HEK293T (cell line): ENCODE data around the gene CREB1.

Source experiments
- CTCF ChIA-PET: fragments of 350-600 bp; formaldehyde crosslinking; extraction: SDS; loops from one replicate; lab custom pipeline; 2021; ENCODE audit warnings: antibody characterized with exemption, inconsistent platforms; lab: Yijun Ruan, JAX
- POLR2A ChIA-PET: fragments of 350-600 bp; formaldehyde crosslinking; extraction: SDS; loops from one replicate; lab custom pipeline; 2020; ENCODE audit warnings: antibody characterized with exemption, inconsistent platforms; lab: Yijun Ruan, JAX
- DNase-seq: peaks from one replicate; pipeline ENCODE4 v3.0.0; 2012; ENCODE audit warnings: mixed read lengths; ENCODE audit errors: extremely low spot score
- ARNT ChIP-seq: fragments of 450-650 bp; IDR thresholded peaks from 2 replicates; pipeline ENCODE4 v1.6.1; 2017; ENCODE audit warnings: mild to moderate bottlenecking
- BHLHE40 ChIP-seq: fragments of 450-650 bp; IDR thresholded peaks from 2 replicates; pipeline ENCODE4 v1.6.1; 2016; ENCODE audit warnings: mild to moderate bottlenecking, moderate library complexity, borderline replicate concordance
- CTBP1 ChIP-seq: fragments of 450-650 bp; IDR thresholded peaks from 2 replicates; pipeline ENCODE4 v1.6.1; 2016; ENCODE audit warnings: borderline replicate concordance
- ELF4 ChIP-seq: fragments of 450-650 bp; IDR thresholded peaks from 2 replicates; pipeline ENCODE4 v1.6.1; 2017; ENCODE audit warnings: antibody characterized with exemption
- FOXA1 ChIP-seq: fragments of 450-650 bp; IDR thresholded peaks from 2 replicates; pipeline ENCODE4 v1.6.1; 2016; ENCODE audit warnings: mild to moderate bottlenecking
- FOXK2 ChIP-seq: fragments of 450-650 bp; IDR thresholded peaks from 2 replicates; pipeline ENCODE4 v1.6.1; 2016; ENCODE audit warnings: mild to moderate bottlenecking
- FOXM1 ChIP-seq: fragments of 450-650 bp; IDR thresholded peaks from 2 replicates; pipeline ENCODE4 v1.6.1; 2017; ENCODE audit warnings: mild to moderate bottlenecking, borderline replicate concordance
- HDGF ChIP-seq: fragments of 450-650 bp; IDR thresholded peaks from 2 replicates; pipeline ENCODE4 v1.6.1; 2017; ENCODE audit warnings: antibody characterized with exemption, borderline replicate concordance
- L3MBTL2 ChIP-seq: fragments of 450-650 bp; conservative IDR thresholded peaks from 2 replicates; pipeline ENCODE4 v1.6.1; 2016; ENCODE audit warnings: mild to moderate bottlenecking
- LEF1 ChIP-seq: fragments of 450-650 bp; IDR thresholded peaks from 2 replicates; pipeline ENCODE4 v1.6.1; 2017; ENCODE audit warnings: mild to moderate bottlenecking, borderline replicate concordance
- NFRKB ChIP-seq: fragments of 450-650 bp; IDR thresholded peaks from 2 replicates; pipeline ENCODE4 v1.6.1; 2016; ENCODE audit warnings: mild to moderate bottlenecking, moderate library complexity
- PKNOX1 ChIP-seq: fragments of 450-650 bp; IDR thresholded peaks from 2 replicates; pipeline ENCODE4 v1.6.1; 2016
- SP1 ChIP-seq: fragments of 450-650 bp; IDR thresholded peaks from 2 replicates; pipeline ENCODE4 v1.6.1; 2017
- SUZ12 ChIP-seq: fragments of 450-650 bp; IDR thresholded peaks from 2 replicates; pipeline ENCODE4 v1.6.1; 2016; ENCODE audit warnings: mild to moderate bottlenecking
- TARDBP ChIP-seq: fragments of 450-650 bp; IDR thresholded peaks from 2 replicates; pipeline ENCODE4 v1.6.1; 2016
- ZNF384 ChIP-seq: fragments of 450-650 bp; IDR thresholded peaks from 2 replicates; pipeline ENCODE4 v1.6.1; 2016

The CREB1 gene

GRCh38 chr2:207525296-207525695 is 4.5 kb upstream of the CREB1 start:
- no peak for TF ChIP-seq FOXK2
- no peak for TF ChIP-seq BHLHE40
- TF ChIP-seq L3MBTL2, result no peak
- no peak for TF ChIP-seq SUZ12
- no peak for TF ChIP-seq LEF1
- no peak for TF ChIP-seq NFRKB
- no peak for TF ChIP-seq FOXM1
- ChIA-PET CTCF (no interaction called here), POLR2A (no interaction called here)
- DNase-seq, result no peak

GRCh38 chr2:207528980-207529329 is 807 bp upstream of the CREB1 start:
- CTCF ChIA-PET, result no interaction called here
- TF ChIP-seq TARDBP (no peak), ZNF384 (peak; percentile 78), SP1 (no peak), FOXM1 (no peak), NFRKB (no peak), L3MBTL2 (peak; percentile 60; the same call in 1 of the 2 replicates), FOXK2 (no peak), ELF4 (no peak), HDGF (no peak), FOXA1 (no peak), PKNOX1 (no peak), ARNT (no peak), CTBP1 (no peak), LEF1 (no peak), BHLHE40 (no peak), SUZ12 (no peak)
- peak; percentile 31 for DNase-seq
- POLR2A ChIA-PET, result no interaction called here

- CTCF ChIA-PET, result no interaction called here
- DNase-seq, result peak; percentile 49
- TF ChIP-seq FOXA1, result no peak
- TF ChIP-seq ZNF384, result peak; percentile 73
- POLR2A ChIA-PET, result interaction anchor here (0.5 to 4.8 kb wide), 14 partner anchors 10 to 590 kb away, joined by 3 to 32 read pairs (median 3); partner anchors contain the start of genes KLF7 and METTL21A
These were observed 634 bp downstream of the CREB1 start for GRCh38 chr2:207530160-207531031.

- TF ChIP-seq PKNOX1 (peak; percentile 80), LEF1 (no peak)
- DNase-seq, result no peak
- POLR2A ChIA-PET, result interaction anchor here (0.5 to 4.8 kb wide), 3 partner anchors 29 to 95 kb away, joined by 3 to 32 read pairs (median 11); partner anchors contain the start of gene METTL21A
- CTCF ChIA-PET, result no interaction called here
These were observed 1.5 kb downstream of the CREB1 start for GRCh38 chr2:207531032-207531952.

- TF ChIP-seq BHLHE40 (no peak), FOXK2 (no peak), HDGF (no peak), NFRKB (no peak), SP1 (no peak), FOXM1 (no peak), ELF4 (no peak), L3MBTL2 (no peak), FOXA1 (no peak), SUZ12 (no peak), ARNT (no peak), TARDBP (no peak), LEF1 (no peak), ZNF384 (no peak), CTBP1 (no peak)
- POLR2A ChIA-PET, result interaction anchor here (4.8 kb wide), 1 partner anchor 94 kb away, joined by 32 read pairs; the partner anchor contains the start of gene METTL21A
- CTCF ChIA-PET, result interaction anchor here (0.9 kb wide), 1 partner anchor 93 kb away, joined by 4 read pairs; no protein-coding TSS in a partner anchor
- DNase-seq, result no peak
These were observed 2.9 kb downstream of the CREB1 start for GRCh38 chr2:207532676-207533075.

- CTCF ChIA-PET, result interaction anchor here (0.6 to 0.9 kb wide), 2 partner anchors 15 to 92 kb away, joined by 3 to 4 read pairs; no protein-coding TSS in a partner anchor
- no peak for DNase-seq
- TF ChIP-seq FOXK2 (no peak), CTBP1 (no peak), TARDBP (no peak), ARNT (no peak), L3MBTL2 (no peak), LEF1 (no peak), BHLHE40 (no peak), HDGF (no peak), NFRKB (no peak), FOXA1 (no peak), SUZ12 (no peak), ZNF384 (no peak)
- POLR2A ChIA-PET, result interaction anchor here (4.8 kb wide), 1 partner anchor 93 kb away, joined by 32 read pairs; the partner anchor contains the start of gene METTL21A
These were observed 3.8 kb downstream of the CREB1 start for GRCh38 chr2:207533461-207534008.
